HepG2 (cell line): ENCODE data around the gene ANKRD13C. TPM values are rescaled to one million over a fixed set of nuclear protein-coding genes. Genes with fewer than 3 reads are reported as not detected.

Experiments
- ASH2L ChIP-seq: fragments of 300-600, 200-600 bp; sonication (generic); IDR thresholded peaks from 2 replicates; pipeline ENCODE4 v1.7.0; 2017; ENCODE audit warnings: low read depth, mild to moderate bottlenecking, moderate library complexity, mixed read lengths, low read length; ENCODE audit not compliant: insufficient read length
- FOXK1 ChIP-seq: sonication (generic); formaldehyde crosslinking; IDR thresholded peaks from 2 replicates; pipeline ENCODE4 v1.4.0; 2020; ENCODE audit warnings: low read depth, missing genetic modification reagents, borderline replicate concordance
- GABPB1 ChIP-seq: IDR thresholded peaks from 2 replicates; pipeline ENCODE4 v1.6.1; 2016; ENCODE audit warnings: mild to moderate bottlenecking, missing genetic modification reagents, moderate library complexity, missing compliant biosample characterization
- MXD4 ChIP-seq: IDR thresholded peaks from 2 replicates; pipeline ENCODE4 v1.6.1; 2016; ENCODE audit warnings: mild to moderate bottlenecking, missing biosample characterization, missing genetic modification reagents
- MXI1 ChIP-seq: IDR thresholded peaks from 3 replicates; pipeline ENCODE4 v1.6.1; 2012; ENCODE audit warnings: low read depth, low read length, inconsistent platforms, borderline replicate concordance
- U2AF1 ChIP-seq: fragments of 200-400 bp; formaldehyde crosslinking; optimal IDR thresholded peaks from 2 replicates; pipeline ENCODE3; 2017; ENCODE audit warnings: mild to moderate bottlenecking, low read depth, low read length
- ZNF766 ChIP-seq: sonication (generic); formaldehyde crosslinking; IDR thresholded peaks from 2 replicates; pipeline ENCODE4 v1.5.0; 2020; ENCODE audit warnings: missing genetic modification reagents, borderline replicate concordance
- ZSCAN30 ChIP-seq: sonication (generic); formaldehyde crosslinking; IDR thresholded peaks from 2 replicates; pipeline ENCODE4 v1.5.0; 2020; ENCODE audit warnings: mild to moderate bottlenecking, missing genetic modification reagents
- polyA plus RNA-seq, 8 experiments: library from polyadenylated mRNA; depleted of rRNA in 3 of 8; stranded (reverse) in 7 of 8; unstranded in 1 of 8; fragments of >200 nt; fragmentation: Illumina TruSeq in 4 of 8; extraction: Trizol in 4 of 8; gene quantifications; 2 replicates each; pipeline versions ENCODE4 v1.2.1 to v1.2.3, GENCODE V29; 2011 to 2016; ENCODE audit warnings: low read depth in 4 of 8, missing spikeins in 1 of 8, mixed read lengths in 1 of 8; ENCODE audit not compliant: insufficient read depth in 1 of 8
- total RNA-seq, 5 experiments: library from RNA; depleted of rRNA; stranded (reverse); fragments of >200 nt; fragmentation: Illumina TruSeq; extraction: Trizol; gene quantifications; 2 replicates each; pipeline ENCODE4 v1.2.3, GENCODE V29; 2016; ENCODE audit warnings: low read depth in 1 of 5
- TF ChIP-seq, protein P1 (sequence below): sonication (generic); formaldehyde crosslinking; IDR thresholded peaks from 2 replicates; pipeline ENCODE4 v1.5.0; 2020; ENCODE audit warnings: mild to moderate bottlenecking, missing genetic modification reagents, borderline replicate concordance
- TF ChIP-seq, protein P2 (sequence below): sonication (generic); formaldehyde crosslinking; IDR thresholded peaks from 2 replicates; pipeline ENCODE4 v1.4.0; 2020; ENCODE audit warnings: low read depth, mild to moderate bottlenecking, missing genetic modification reagents

ANKRD13C gene
- total and polyA plus RNA-seq, 2 of the 13 experiments (the other 11 are each of a cell fraction or from before 2014, with no cell fraction given): 6.2 to 17.6 TPM

DNA sequence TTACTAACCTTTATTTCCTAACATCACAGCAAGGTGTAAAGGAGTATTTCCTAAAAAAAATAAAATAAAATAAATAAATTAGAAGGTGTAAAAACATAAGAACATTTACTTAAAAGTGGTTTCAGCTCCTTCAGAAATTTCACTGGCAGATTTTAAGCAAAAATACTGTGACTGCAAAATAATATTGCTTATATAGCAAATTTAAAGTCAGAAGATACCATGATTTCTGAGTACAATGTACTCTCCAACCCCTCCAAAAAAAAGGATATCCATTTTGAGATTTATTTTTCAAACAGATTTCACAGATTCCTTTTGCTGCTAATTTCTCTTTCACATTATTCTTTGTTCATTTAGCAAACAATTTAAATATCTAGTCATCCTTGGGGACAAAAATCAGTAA, 18.5 kb downstream of the ANKRD13C start (continued):
- TF ChIP-seq, protein P1, sequence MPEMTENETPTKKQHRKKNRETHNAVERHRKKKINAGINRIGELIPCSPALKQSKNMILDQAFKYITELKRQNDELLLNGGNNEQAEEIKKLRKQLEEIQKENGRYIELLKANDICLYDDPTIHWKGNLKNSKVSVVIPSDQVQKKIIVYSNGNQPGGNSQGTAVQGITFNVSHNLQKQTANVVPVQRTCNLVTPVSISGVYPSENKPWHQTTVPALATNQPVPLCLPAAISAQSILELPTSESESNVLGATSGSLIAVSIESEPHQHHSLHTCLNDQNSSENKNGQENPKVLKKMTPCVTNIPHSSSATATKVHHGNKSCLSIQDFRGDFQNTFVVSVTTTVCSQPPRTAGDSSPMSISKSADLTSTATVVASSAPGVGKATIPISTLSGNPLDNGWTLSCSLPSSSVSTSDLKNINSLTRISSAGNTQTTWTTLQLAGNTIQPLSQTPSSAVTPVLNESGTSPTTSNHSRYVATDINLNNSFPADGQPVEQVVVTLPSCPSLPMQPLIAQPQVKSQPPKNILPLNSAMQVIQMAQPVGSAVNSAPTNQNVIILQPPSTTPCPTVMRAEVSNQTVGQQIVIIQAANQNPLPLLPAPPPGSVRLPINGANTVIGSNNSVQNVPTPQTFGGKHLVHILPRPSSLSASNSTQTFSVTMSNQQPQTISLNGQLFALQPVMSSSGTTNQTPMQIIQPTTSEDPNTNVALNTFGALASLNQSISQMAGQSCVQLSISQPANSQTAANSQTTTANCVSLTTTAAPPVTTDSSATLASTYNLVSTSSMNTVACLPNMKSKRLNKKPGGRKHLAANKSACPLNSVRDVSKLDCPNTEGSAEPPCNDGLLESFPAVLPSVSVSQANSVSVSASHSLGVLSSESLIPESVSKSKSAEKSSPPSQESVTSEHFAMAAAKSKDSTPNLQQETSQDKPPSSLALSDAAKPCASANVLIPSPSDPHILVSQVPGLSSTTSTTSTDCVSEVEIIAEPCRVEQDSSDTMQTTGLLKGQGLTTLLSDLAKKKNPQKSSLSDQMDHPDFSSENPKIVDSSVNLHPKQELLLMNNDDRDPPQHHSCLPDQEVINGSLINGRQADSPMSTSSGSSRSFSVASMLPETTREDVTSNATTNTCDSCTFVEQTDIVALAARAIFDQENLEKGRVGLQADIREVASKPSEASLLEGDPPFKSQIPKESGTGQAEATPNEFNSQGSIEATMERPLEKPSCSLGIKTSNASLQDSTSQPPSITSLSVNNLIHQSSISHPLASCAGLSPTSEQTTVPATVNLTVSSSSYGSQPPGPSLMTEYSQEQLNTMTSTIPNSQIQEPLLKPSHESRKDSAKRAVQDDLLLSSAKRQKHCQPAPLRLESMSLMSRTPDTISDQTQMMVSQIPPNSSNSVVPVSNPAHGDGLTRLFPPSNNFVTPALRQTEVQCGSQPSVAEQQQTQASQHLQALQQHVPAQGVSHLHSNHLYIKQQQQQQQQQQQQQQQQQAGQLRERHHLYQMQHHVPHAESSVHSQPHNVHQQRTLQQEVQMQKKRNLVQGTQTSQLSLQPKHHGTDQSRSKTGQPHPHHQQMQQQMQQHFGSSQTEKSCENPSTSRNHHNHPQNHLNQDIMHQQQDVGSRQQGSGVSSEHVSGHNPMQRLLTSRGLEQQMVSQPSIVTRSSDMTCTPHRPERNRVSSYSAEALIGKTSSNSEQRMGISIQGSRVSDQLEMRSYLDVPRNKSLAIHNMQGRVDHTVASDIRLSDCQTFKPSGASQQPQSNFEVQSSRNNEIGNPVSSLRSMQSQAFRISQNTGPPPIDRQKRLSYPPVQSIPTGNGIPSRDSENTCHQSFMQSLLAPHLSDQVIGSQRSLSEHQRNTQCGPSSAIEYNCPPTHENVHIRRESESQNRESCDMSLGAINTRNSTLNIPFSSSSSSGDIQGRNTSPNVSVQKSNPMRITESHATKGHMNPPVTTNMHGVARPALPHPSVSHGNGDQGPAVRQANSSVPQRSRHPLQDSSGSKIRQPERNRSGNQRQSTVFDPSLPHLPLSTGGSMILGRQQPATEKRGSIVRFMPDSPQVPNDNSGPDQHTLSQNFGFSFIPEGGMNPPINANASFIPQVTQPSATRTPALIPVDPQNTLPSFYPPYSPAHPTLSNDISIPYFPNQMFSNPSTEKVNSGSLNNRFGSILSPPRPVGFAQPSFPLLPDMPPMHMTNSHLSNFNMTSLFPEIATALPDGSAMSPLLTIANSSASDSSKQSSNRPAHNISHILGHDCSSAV (CRISPR knock-in tag): no peak
- no peak for TF ChIP-seq MXD4
- TF ChIP-seq ASH2L: no peak
- TF ChIP-seq MXI1: no peak
- TF ChIP-seq, protein P2, sequence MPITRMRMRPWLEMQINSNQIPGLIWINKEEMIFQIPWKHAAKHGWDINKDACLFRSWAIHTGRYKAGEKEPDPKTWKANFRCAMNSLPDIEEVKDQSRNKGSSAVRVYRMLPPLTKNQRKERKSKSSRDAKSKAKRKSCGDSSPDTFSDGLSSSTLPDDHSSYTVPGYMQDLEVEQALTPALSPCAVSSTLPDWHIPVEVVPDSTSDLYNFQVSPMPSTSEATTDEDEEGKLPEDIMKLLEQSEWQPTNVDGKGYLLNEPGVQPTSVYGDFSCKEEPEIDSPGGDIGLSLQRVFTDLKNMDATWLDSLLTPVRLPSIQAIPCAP: no peak
- no peak for TF ChIP-seq ZSCAN30 (CRISPR knock-in tag)
- no peak for TF ChIP-seq ZNF766 (CRISPR knock-in tag)
- no peak for TF ChIP-seq GABPB1 (CRISPR knock-in tag)
- no peak for TF ChIP-seq U2AF1
- no peak for TF ChIP-seq FOXK1 (CRISPR knock-in tag)
- TF ChIP-seq, all 625 proteins: peak for 2
